Frontal cortex (tissue), 4 donors: ENCODE results near the gene TENM4. TPM values are rescaled to one million over a fixed set of nuclear protein-coding genes. Genes with fewer than 3 reads are reported as not detected.
A peak's percentile ranks its signal among the peaks of the same experiment; 100 is the strongest.
"Not testable (repeated sequence)": the region's sequence is repeated elsewhere in the genome, so short reads cannot be mapped to it uniquely, and the experiment has no call there.

Source experiments
- DNase-seq, 2 donors: peaks; one replicate each; pipeline ENCODE4 v3.0.0; 2012; ENCODE audit warnings: low spot score in 2 of 2
- FAIRE-seq: peaks from 2 replicates; lab custom pipeline; 2012; peaks lifted over from hg19 to GRCh38; lab: Jason Lieb, UNC
- total RNA-seq: library from RNA; depleted of rRNA; stranded (reverse); fragments of >200 nt; gene quantifications from one replicate; pipeline ENCODE4 v1.2.3, GENCODE V29; 2014
- donor health status: control.
- donor health status: control.
- donor health status: control.

Gene TENM4
- total RNA-seq, 1 donor from 2014 or later = 55.0 TPM

GRCh38 chr11:79232346-79232745 is 208.5 kb downstream of the TENM4 start:
- FAIRE-seq = no peak
- no peak for DNase-seq

- FAIRE-seq (no peak), DNase-seq (no peak)
Observed at GRCh38 chr11:79229047-79229446, 211.8 kb downstream of the TENM4 start.

GRCh38 chr11:79227767-79228755 is 212.8 kb downstream of the TENM4 start:
- FAIRE-seq (no peak), DNase-seq (no peak)

GRCh38 chr11:79227308-79227707 is 213.5 kb downstream of the TENM4 start:
- FAIRE-seq = no peak

GRCh38 chr11:79226126-79226525 is 214.7 kb downstream of the TENM4 start:
- FAIRE-seq (no peak), DNase-seq (no peak)

More at GRCh38 chr11:79227308-79227707, 213.5 kb downstream of the TENM4 start:
- DNase-seq = no peak

- FAIRE-seq, DNase-seq: not testable (repeated sequence)
Observed at GRCh38 chr11:79222163-79222562, 218.7 kb downstream of the TENM4 start.

- DNase-seq (no peak), FAIRE-seq (no peak)
Observed at GRCh38 chr11:79221444-79222130, 219.2 kb downstream of the TENM4 start.

GRCh38 chr11:79220171-79220570 is 220.7 kb downstream of the TENM4 start:
- FAIRE-seq = no peak
- DNase-seq = no peak

- no peak for DNase-seq
Observed at GRCh38 chr11:79219186-79220045, 221.4 kb downstream of the TENM4 start.

GRCh38 chr11:79212741-79213190 is 228.1 kb downstream of the TENM4 start:
- no peak for DNase-seq
- FAIRE-seq = no peak

More at GRCh38 chr11:79219186-79220045, 221.4 kb downstream of the TENM4 start:
- no peak for FAIRE-seq

GRCh38 chr11:79209540-79210266 is 231.1 kb downstream of the TENM4 start:
- no peak for FAIRE-seq

GRCh38 chr11:79208126-79208525 is 232.7 kb downstream of the TENM4 start:
- FAIRE-seq = no peak
- DNase-seq = no peak

More at GRCh38 chr11:79209540-79210266, 231.1 kb downstream of the TENM4 start:
- DNase-seq = no peak

- DNase-seq (no peak), FAIRE-seq (no peak)
Observed at GRCh38 chr11:79206951-79207350, 233.9 kb downstream of the TENM4 start.

- DNase-seq = no peak
- FAIRE-seq = no peak
Observed at GRCh38 chr11:79205786-79206185, 235.0 kb downstream of the TENM4 start.

- no peak for DNase-seq
- no peak for FAIRE-seq
Observed at GRCh38 chr11:79201677-79202347, 239.0 kb downstream of the TENM4 start.

- no peak for FAIRE-seq
Observed at GRCh38 chr11:79200398-79201070, 240.3 kb downstream of the TENM4 start.

GRCh38 chr11:79199729-79200354 is 241.0 kb downstream of the TENM4 start:
- DNase-seq = peak in 1 of 2 donors; percentile 12
- FAIRE-seq = no peak

More at GRCh38 chr11:79200398-79201070, 240.3 kb downstream of the TENM4 start:
- DNase-seq = no peak

GRCh38 chr11:79198898-79199250 is 242.0 kb downstream of the TENM4 start:
- no peak for FAIRE-seq
- no peak for DNase-seq
